ENCODE results near the gene CPSF4.

The CPSF4 gene
- total RNA-seq, result 25.3 to 37.6 reads per million in 2 donors

DNA sequence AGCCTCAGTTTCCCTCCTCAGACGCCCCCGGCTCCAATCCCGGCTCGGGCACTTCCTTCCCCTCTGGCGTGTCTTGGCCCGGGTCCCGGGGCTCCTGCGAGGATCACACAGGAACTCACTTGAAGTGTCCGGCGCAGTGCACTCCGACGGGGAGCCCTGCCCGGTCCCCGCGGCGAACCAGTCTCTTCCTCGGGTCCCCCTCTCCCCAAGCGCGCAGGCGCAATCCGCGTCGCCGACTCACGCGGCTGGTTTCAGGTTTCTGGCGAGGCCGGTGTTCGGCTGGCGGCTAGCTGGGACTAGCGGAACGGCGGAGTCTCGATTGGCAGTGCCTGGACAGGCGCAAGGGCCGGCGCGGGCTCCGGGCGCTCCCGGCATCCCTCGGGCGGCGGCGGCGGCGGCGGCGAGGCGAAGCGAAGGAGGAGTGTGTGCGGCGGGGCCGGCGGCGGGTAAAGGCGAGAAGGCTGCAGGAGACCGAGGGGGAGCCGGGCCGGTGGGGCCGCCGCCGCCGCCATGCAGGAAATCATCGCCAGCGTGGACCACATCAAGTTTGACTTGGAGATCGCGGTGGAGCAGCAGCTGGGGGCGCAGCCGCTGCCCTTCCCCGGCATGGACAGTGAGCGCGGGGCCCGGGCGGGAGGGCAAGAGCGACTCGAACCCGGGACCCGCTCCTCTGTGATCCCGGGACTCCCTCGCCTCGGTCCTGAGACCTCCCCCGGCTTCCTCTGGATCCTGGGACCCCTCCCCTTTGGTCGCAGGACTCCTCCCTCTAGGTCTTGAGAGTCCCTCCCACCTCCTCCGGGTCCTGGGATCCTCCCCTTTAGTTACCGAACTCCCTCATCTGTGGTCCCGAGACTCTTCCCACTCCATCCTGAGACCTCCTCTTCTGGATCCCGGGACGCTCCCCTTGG is at the start of gene CPSF4, which contains the start of gene PTCD1:
Gene CPSF4 (plus strand): TSS at position 371 of the 908 bp plus-strand sequence. CDS start 140 bp downstream, at position 511.
Gene PTCD1 (minus strand): TSS at position 226 of the 908 bp plus-strand sequence. CDS start 3,556 bp downstream, outside the sequence.
- peak; percentile 74 for DNase-seq

DNA sequence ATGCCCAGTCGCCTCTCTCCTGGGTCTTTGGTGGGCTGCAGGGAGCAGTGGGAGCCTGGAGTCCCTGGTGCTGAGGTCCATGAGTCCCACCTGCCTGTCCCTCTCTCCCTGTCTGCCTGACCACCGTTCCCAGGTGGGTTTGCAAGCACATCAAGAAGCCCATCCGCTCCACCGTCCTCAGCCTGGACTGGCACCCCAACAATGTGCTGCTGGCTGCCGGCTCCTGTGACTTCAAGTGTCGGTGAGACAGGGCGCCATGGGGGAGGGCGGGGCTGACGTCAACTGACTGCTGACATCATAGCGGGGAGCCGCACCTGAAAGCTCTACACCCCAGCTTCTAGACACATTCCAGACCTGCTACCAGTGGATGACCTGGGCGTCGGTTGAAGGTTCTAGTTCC is 49.0 kb upstream of the CPSF4 start:
- DNase-seq, result no peak

DNA sequence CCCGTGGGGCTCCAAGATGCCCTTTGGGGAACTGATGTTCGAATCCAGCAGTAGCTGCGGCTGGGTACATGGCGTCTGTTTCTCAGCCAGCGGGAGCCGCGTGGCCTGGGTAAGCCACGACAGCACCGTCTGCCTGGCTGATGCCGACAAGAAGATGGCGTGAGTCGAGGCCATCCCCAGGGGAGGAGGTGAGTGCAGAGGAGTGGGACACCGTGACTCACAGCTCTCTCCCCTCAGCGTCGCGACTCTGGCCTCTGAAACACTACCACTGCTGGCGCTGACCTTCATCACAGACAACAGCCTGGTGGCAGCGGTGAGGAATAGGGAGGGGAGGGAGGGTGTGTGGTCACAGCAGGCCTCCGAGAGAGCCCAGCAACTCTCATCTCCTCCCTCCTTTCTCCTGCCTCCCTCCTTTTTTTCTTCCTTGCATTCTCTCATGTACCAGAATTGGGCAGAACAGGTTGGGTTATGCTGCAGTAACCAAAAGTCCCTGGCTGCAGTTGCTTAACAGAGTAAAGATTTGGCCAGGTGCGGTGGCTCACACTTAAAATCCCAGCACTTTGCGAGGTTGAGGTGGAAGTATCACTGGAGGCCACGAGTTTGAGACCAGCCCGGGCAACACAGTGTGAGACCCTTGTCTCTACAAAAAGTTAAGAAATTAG is 47.7 kb upstream of the CPSF4 start:
- DNase-seq, result no peak

DNA sequence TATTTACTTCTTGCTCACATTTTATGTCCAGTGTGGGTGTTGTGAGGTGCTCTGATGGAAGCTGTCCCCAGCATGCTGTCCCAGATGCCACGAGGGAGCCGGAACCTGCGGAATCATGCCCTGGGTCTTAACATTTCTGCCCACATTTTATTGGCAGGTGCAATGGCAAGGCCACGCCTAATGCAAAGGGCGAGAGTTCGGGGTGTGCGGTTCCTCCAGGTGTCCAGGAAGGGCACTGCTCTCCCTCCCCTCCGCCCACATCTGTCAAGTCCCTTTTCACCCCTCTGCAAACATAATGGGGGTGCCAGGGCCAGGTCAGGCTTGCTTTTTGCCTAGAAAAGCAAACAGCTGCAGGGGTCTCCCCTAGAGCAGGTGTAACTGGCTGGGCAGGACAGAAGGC is 46.7 kb upstream of the CPSF4 start:
- DNase-seq, result no peak

DNA sequence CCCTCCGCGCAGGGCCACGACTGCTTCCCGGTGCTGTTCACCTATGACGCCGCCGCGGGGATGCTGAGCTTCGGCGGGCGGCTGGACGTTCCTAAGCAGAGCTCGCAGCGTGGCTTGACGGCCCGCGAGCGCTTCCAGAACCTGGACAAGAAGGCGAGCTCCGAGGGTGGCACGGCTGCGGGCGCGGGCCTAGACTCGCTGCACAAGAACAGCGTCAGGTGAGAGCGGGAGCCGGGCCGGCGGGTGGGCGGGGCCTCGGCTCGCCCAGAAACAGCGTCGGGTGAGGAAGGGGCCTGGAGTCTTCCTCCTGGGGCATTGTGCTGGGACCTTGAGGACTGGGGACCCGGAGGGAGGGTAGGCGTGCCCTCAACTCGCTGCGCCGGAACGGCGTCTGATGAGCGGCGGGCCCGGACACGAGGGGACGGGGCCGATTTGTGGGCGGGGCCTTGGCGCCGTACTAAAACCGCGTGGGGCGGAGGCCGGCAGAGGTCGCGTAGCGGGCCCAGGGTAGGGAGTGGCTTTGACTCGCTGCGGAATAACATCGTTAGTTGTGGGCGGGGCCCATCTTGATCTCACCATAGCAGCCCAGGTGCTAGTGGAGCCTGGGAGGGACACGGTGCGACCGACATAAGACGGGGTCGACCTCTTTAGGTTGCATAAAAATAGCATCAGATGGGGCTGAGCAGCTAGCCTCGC is 45.9 kb upstream of the CPSF4 start:
- peak; percentile 74 for DNase-seq

DNA sequence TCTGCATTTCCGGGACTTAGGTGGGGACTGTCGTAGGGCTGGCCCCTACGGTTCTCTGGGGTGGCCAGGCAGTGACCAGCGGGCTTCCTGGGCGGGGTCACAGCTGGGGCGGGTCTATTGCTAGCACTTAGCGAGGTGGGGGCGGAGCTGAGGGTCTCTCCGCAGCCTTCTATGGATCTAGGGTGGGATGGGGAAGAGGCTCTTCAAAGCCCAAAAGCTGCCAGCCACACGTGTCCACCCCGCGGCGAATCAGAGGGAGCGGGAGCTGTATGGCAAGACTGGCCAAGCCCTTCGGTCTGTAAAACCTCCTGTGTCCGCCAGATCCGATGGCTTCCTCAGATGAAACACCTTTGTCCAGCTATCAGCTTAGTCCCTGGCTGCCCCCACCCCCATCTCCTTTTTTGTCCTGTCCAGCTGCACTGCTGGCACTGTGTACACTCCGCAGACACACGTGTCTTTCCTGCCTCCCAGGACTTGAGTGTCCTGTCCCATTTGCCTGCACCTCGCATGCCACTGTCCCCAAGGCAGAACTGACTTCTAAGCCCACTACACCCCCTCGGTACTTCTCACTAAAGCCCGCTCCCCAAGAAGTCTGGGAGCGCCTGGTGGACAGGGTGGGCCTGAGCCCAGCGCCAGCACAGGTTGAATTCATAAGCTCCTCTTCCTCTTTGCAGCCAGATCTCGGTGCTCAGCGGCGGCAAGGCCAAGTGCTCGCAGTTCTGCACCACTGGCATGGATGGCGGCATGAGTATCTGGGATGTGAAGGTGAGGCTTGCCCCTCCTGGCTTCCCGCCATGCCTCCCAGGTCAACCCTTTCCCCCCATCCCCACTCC is 45.2 kb upstream of the CPSF4 start:
- DNase-seq, result no peak

DNA sequence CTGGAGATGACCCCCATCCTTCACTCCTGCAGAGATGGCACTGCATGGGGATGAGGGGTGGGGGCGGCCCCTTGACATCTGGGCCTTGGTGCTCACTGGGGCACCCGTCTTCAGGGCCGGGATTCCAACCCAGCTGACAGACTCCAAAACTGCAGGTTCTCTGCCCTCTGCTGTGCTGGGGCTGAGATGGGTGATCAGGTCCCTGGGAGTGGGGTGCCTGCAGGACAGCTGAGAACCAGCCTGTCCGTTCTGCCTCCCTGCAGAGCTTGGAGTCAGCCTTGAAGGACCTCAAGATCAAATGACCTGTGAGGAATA is 44.6 kb upstream of the CPSF4 start:
- DNase-seq, result no peak

DNA sequence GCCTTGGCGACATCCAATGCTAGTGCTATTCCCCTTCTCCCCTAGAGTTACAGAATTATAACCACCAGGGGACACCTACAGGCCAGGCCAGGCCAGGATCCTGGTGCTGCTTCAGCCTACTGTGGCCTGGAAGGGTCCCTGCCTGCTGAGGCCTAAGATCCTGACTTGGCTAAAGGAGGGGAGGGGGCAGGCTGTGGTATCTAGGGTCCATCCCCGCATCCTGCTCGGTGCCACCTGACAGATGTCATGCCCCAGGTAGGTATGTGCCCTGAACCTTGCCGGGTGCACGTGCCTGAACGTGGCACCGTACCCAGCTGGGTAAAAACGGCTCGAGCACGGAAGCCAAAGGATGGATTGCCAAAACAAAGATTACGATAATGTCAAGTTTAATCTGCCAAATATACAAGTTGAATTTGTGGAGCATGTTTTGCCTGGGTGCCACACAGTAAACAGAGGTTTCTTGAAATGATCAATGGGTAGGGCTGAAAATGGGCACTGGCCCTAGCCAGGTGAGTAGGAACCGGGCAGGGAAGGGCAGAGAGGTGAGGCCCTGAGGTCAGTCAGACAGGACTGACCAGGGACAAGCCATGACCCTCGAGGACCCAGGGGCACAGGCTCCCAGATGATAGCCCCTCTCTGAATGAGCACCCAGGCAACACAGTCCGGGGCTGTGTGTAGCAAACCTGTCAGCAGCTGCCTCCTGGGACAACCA is 43.0 kb upstream of the CPSF4 start:
- DNase-seq, result no peak

DNA sequence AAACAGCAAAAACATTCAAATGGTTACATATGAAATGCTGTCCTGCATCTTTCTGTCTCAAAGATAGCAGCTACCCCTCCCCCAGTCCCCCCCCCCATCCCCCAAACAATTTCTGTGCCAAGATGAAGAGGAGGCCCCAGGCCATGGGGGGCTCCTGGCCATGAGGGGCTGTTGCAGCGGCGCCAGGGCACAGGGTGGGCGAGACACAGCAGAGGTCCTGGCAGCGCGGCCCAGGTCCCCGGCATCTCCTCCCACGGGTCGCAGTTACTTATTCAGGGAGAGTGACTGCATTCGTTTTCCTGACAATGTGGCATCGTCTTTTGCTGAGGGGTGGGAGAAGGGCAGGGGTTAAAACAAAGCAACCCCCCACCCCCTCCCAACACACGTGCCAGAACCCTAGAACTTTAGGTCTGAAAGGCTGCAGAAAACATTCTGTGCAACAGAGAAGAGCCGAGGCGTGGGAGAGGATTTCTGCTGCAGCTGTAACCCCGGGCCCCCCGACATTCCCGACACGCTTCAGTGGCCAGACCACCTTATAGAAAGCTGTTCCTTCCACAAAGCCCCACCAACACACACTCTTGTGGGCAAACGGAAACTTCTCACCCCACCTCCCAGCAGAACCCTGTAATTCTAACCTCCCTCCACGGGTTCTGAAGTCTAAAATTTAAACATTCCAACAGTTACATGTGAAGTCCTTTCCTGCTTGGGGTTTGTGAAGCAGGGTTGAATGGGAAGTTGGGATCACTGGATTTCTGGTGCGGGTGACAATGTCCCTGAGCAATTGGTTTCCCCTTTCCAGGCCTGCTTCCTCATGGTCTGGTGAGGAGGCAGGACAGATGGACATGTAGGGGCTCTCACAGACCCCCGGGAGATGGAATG is 42.1 kb upstream of the CPSF4 start:
- no peak for DNase-seq

DNA sequence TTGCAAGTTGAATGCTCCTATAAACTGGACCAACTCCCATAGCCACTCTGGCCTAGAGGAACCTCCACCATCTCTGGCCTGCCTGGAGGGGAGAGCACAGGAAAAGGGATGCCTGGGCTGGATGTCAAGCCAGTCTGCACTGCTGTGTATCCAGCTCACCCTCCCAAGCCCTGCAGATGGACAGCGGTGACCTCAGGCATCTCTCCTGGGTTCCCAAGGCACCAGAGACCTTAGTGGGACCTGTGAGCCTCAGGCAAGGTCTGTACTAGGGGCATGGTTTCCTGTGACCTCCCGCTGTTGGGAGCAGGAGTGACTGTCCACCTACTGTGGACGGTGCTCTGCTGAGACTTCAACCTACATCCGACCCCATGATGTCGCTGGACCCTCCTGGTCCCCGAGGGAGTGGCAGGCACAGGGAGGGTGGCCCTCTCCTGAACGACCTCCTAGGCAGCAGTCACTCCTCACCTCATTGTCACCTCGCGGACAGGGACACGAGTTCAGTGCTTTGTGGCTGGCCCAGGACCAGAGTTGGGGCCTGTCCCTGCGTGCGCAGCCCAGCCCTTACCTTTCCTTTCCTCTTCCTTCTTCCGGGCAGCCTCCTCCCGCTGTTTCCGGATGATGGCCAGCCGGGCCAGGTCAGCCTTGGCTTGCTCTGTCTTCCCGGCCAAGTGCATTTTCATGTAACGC is 41.3 kb upstream of the CPSF4 start:
- DNase-seq, result no peak

DNA sequence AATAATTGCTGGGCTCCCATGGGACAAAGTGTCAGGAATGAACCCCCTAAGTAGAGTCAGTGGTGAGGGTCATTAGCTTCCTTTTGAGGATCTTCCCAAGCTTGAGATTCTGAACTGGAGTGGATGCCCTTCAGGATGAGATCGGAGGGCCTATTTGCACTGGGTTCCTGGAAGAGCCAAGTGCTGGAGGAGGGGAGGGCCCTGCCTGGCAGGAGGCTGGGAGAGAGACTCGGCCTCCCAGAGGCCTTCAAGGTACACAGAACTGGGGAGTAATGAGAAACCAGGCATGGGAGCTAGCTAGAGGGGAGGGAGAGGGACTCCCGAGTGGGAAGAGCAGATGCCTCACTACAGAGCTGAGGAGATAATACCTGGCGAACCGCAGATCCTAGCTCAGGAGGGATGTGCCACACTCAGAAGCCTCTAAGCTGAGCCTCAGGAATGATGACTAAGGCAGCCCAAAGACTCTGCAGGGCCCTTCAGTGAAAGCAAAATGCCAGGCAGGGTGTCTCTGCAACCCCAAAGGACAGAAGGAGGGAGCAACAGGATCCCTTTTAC is 39.8 kb upstream of the CPSF4 start:
- no peak for DNase-seq

DNA sequence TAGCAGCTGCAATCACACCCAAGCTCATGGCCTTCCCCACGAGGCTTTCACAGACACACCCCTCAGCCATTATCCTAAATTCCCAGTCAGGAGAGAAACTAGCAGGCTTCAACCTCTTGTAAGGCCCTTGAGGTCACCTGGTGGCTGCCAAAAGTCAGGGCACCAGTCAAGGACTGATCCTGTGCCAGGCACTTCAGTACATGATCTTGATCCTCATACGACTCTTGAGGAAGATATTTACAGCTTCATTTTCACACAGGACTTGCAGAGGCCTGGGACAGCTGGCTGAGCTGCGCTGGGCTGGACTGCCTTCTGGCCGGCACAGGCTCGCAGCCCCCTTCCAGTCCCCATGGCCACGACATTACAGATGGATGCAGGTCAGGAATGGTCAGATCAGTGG is 39.1 kb upstream of the CPSF4 start:
- DNase-seq, result no peak

DNA sequence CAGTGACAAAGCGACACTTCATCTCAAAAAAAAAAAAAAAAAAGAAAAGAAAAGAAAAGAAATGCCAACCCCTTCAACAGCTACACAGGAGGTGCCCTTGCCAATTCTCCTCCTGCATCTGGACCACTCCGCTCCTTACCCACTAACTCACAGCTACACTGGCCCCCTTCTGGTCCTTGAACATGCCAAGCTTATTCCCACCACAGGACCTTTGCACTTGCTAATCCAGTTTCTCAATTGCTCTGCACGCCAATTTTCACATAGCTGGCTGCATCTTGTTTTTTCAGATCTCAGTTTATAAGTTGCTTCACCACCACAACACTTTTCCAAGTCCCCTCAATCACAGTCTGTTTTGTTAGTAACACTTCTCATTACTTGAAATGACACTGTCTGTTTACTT is 35.9 kb upstream of the CPSF4 start:
- DNase-seq, result no peak

DNA sequence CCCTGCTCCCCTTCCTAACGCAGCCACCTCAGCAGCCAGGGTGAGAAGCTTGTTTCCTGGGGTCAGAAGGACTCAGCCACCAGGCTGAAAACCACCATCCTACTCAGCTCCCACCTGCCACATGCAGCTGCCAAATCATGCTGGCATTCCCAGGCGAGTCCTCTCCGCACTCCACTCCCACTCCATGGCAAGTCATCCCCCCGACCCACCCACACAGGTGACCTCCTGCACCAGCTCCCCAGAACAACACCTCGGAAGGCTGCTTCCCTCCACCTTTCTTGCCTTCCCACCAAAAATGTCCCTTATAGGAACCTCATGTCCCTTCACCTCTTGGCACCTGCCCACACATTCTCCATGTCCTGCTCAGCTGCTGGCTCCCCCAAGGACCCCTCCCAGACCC is 35.0 kb upstream of the CPSF4 start:
- no peak for DNase-seq

DNA sequence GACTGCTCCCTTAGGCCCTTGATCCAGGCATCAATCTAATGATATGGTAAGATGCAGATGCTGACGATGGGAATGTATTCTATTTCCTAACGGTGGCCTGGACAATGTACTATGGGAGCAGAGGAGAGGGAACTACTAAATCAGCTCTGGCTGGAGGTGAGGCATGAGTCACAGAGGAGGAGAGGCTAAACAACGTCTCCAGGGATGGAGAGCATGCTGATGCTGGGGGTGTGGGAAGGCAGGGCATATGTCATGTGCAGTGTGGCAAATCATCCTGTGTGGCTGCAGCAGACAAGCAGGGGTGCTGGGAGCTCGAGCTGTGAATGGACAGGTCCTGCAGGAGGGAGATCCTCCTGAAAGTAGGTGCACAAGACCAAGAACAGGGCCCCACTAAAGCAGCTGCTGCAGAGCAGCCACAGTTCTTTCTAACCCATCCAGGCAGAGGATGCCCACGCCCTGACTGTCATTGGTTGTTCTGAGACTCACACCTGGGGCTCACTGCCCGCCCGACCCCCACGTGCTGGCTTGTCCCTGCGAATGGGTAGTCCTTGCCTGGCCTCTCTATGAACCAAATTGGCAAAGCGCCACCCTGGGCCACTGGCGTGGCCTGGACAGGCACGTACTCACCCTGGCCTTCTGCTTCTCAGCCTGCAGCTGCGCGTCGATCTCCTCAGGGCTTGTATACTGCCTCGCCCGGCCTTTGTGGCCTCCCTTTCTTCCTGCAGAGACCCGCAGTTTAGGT is 34.3 kb upstream of the CPSF4 start:
- no peak for DNase-seq

DNA sequence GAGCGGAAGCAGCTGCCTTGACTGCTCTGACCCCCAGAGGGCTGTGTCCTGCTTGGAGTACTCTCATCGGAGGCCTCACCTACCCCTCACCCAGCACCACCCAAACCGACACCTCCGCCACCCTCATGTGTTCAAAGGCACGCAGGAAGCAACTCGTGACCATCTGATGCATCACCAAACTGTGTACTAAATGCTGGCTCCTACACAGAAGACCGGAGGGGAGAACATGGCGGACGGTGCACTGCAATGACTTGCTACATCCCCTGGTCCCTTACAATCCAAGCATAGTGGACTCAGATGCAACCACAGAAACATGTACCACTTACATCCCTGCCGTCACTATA is 33.8 kb upstream of the CPSF4 start:
- DNase-seq, result no peak

DNA sequence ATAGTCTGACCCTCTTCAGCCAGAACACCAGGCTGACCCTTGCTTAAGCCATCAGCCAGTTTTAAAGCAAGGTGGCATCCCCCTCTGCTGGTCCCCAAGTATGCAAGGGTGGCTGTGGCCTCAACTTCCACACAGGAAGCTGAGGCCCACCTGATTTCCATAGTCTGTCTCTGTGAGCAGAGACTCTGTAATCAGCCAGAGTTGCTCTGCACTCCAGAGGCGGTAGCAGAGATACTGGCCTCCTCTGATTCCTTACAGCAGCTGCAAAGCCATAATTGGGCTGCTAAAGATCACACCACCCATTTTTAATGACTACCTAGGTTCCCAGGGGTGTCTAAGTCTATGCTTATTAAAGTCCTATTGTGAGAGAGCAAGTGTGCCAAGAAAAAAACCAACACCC is 32.2 kb upstream of the CPSF4 start:
- DNase-seq, result no peak

DNA sequence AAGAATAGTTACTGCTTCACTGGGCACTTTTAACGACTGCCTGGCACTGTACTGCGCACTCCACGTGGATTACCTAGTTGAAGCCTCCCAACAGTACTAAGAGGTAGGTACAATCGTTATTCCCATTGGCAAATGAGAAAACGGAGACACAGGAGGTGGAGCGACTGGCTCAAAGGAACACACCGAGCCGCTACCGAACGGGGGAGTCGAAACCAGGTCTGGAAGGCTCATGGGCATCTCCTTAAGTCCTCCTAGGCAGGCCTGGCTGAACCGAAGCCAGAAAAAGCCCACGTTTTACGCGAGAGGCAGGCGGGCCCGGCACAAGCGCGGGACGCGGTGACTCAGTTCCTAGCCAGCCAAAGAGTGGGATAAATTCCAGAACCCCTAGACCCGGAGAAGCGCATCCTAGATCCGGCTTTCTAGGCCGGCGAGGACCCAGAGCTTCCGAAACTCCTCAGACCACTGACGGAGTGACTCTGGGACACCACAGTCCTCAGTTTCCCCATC is 30.8 kb upstream of the CPSF4 start:
- peak; percentile 35 for DNase-seq
